Fibroblast of lung (primary cell): ENCODE measurements around the gene SGK1.

Source experiments
- EZH2 ChIP-seq: IDR thresholded peaks from 2 replicates; pipeline ENCODE4 v1.5.1; 2012; ENCODE audit warnings: low read length, control low read depth, mild to moderate bottlenecking; ENCODE audit errors: missing control alignments
- TF ChIP-seq, protein P1 (sequence below), 2 donors: IDR thresholded peaks in 1 of 2; conservative IDR thresholded peaks in 1 of 2; 1 replicate in 1 of 2; 2 replicates in 1 of 2; pipeline ENCODE4 v1.5.1; 2011 to 2012; ENCODE audit warnings: low read length in 2 of 2, control low read depth in 1 of 2, inconsistent platforms in 1 of 2, low read depth in 1 of 2, mild to moderate bottlenecking in 1 of 2

DNA sequence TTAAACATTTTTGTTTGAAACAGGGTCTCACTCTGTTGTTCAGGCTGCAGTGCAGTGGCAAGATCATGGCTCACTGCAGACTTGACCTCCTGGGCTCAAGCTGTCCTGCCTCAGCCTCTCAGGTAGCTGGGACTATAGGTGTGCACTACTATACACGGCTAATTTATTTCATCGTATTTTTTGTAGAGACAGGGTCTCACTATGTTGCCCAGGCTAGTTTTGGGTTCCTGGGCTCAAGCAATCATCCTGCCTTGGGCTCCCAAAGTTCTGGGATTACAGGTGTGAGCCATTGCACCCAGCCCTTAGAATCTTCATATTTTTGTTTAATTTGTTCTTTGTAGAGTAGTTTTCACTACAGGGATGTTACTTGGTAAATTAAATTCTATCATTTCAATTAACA, 67.1 kb downstream of the SGK1 start:
- TF ChIP-seq, protein P1, sequence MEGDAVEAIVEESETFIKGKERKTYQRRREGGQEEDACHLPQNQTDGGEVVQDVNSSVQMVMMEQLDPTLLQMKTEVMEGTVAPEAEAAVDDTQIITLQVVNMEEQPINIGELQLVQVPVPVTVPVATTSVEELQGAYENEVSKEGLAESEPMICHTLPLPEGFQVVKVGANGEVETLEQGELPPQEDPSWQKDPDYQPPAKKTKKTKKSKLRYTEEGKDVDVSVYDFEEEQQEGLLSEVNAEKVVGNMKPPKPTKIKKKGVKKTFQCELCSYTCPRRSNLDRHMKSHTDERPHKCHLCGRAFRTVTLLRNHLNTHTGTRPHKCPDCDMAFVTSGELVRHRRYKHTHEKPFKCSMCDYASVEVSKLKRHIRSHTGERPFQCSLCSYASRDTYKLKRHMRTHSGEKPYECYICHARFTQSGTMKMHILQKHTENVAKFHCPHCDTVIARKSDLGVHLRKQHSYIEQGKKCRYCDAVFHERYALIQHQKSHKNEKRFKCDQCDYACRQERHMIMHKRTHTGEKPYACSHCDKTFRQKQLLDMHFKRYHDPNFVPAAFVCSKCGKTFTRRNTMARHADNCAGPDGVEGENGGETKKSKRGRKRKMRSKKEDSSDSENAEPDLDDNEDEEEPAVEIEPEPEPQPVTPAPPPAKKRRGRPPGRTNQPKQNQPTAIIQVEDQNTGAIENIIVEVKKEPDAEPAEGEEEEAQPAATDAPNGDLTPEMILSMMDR (conservative IDR thresholded peaks at IDR 0.05 in 1 of 2, IDR thresholded peaks at IDR 0.05 in 1 of 2; ENCODE audit: low read depth in 1 of 2, low read length in 2 of 2) = no peak
- no peak for TF ChIP-seq EZH2
